ENCODE measurements around the gene EXOC4. TPM values are rescaled to one million over a fixed set of nuclear protein-coding genes. Genes with fewer than 3 reads are reported as not detected.
A peak's percentile ranks its signal among the peaks of the same experiment; 100 is the strongest.

The EXOC4 gene
- total RNA-seq, 1 experiment from 2014 or later: 71.0 TPM

GRCh38 chr7:133638857-133639256 is 386.0 kb downstream of the EXOC4 start:
- no TSS peak for BruUV-seq (replicated peaks)
- H3K36me3 ChIP-seq (ENCODE audit: control insufficient read depth, insufficient read depth, low read length): no peaks in the 10 kb centered on the region
- CTCF ChIA-PET: no interaction called here

DNA sequence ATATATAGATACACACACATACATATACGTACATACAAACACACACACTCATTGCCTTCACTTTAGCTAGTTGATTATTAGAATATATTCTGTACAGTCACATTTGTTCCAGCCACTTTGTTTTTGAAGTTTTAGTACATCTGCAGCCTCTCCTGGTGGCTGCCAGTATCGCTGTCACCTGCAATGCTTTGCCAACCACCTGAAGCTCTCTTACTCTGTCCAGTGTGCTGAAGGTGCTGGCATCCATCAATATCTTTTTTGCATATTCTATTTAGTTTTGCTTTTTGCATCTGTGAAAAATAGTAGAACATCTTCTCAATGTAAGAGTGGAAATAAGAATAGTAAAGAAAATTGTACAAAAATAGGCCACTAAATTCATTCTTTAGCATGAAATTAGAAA is 388.6 kb downstream of the EXOC4 start:
- Histone ChIP-seq H3K27ac (ENCODE audit: low read length) (no peak overlapping the region), H3K4me3 (ENCODE audit: low read depth in 2 of 2, low read length in 2 of 2) (no peak overlapping the region), H3K36me3 (ENCODE audit: control insufficient read depth, insufficient read depth, low read length) (no peaks in the 10 kb centered on the region), H3K9me3 (ENCODE audit: control insufficient read depth, insufficient read depth, low read depth, low read length) (no peaks in the 10 kb centered on the region), H3K4me1 (ENCODE audit: control insufficient read depth, insufficient read depth, low read length) (no peaks in the 10 kb centered on the region), H3K27me3 (ENCODE audit: control insufficient read depth, insufficient read depth, low read length) (no peaks in the 10 kb centered on the region)
- DNase-seq (ENCODE audit: low read depth, low spot score) (no peak), ATAC-seq (no peak)
- in situ Hi-C loops (cut with HindIII; ENCODE audit: low pct_unique_long_range_greater_than_20kb, low sequenced_read_pairs): no loop called here
- POLR2A ChIA-PET: no interaction called here
- no TSS peak for BruUV-seq (replicated peaks)
- TF ChIP-seq REST (IDR thresholded peaks at IDR 0.05; ENCODE audit: insufficient read depth in 1 of 2, low read depth in 2 of 2, low read length in 1 of 2): peak in 1 of 2 experiments; percentile 62; a peak in 2 of 4 replicates
- no peak for TF ChIP-seq SIN3A (IDR thresholded peaks at IDR 0.05; ENCODE audit: borderline replicate concordance, insufficient read depth, low read depth, low read length)
- CTCF ChIA-PET: no interaction called here
- intact Hi-C loops (cut with micrococcal nuclease; ENCODE audit: unreplicated experiment): no loop called here

More at GRCh38 chr7:133638857-133639256, 386.0 kb downstream of the EXOC4 start:
- Histone ChIP-seq H3K9me3 (ENCODE audit: control insufficient read depth, insufficient read depth, low read depth, low read length) (no peaks in the 10 kb centered on the region), H3K4me1 (ENCODE audit: control insufficient read depth, insufficient read depth, low read length) (no peaks in the 10 kb centered on the region), H3K4me3 (ENCODE audit: low read depth in 2 of 2, low read length in 2 of 2) (no peak overlapping the region), H3K27me3 (ENCODE audit: control insufficient read depth, insufficient read depth, low read length) (no peaks in the 10 kb centered on the region), H3K27ac (ENCODE audit: low read length) (no peak overlapping the region)
- no peak for TF ChIP-seq TCF7L2 (IDR thresholded peaks at IDR 0.05; ENCODE audit: low read depth, low read length)
- no peak for TF ChIP-seq REST (IDR thresholded peaks at IDR 0.05; ENCODE audit: insufficient read depth in 1 of 2, low read depth in 2 of 2, low read length in 1 of 2)
- TF ChIP-seq CTCF (IDR thresholded peaks at IDR 0.05): no peak
- POLR2A ChIA-PET: no interaction called here
- DNase-seq (ENCODE audit: low read depth, low spot score): no peak
- in situ Hi-C loops (cut with HindIII; ENCODE audit: low pct_unique_long_range_greater_than_20kb, low sequenced_read_pairs): no loop called here
- intact Hi-C loops (cut with micrococcal nuclease; ENCODE audit: unreplicated experiment): no loop called here
- no peak for ATAC-seq

All from Panc1 (cell line).